ENCODE measurements around the gene IL18BP. TPM values are rescaled to one million over a fixed set of nuclear protein-coding genes. Genes with fewer than 3 reads are reported as not detected.

IL18BP gene
- total and polyA plus RNA-seq, 9 of the 15 experiments (the other 6 are each of a cell fraction or from before 2014, with no cell fraction given), result 0.34 to 9.4 (median 3.2) TPM

DNA sequence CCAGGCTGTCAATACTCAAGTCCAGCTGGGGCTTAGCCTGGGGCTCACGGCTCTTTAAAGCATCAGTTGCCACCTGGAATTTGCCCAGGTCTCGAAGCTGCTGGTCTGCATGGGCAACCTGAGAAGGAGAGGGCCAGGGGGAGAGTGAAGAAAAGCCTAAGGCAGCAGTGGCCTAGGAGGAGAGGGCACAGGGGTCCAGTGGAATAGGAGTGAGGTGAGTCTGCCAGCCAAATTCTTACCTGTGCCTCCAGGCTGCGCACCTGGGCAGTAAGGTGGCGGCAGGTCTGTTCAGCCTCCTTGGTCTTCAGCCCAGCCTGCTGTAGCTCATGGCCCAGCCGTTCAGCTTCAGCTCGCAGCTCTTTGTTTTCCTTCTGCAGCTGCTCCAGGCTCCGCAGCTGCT is 10.0 kb downstream of the IL18BP start:
- no peak overlapping the region for H3K27ac ChIP-seq (ENCODE audit: extremely low read depth, low read depth, low read length)
- no peak overlapping the region for H2AFZ ChIP-seq (ENCODE audit: low read depth, low read length)
- intact Hi-C loops (cut with micrococcal nuclease), result no loop called here
- DNase-seq (ENCODE audit: extremely low read depth in 1 of 4, low spot score in 3 of 4) (no peak), ATAC-seq (no peak), FAIRE-seq (no peak)
- ChIA-PET CTCF (ENCODE audit: low intra/inter-chr PET ratio) (no interaction called here), POLR2A (interaction anchor here (0.7 to 0.8 kb wide), 2 partner anchors 9 to 242 kb away, joined by 3 to 4 read pairs; no protein-coding TSS in a partner anchor)
- 93% methylated on average over 7 of the region's 7 CpGs for WGBS (ENCODE audit: insufficient coverage, low coverage, missing lambda C conversion rate)
- H3K9me1 ChIP-seq (ENCODE audit: control insufficient read depth, insufficient read depth, low read length), result no peaks in the 10 kb centered on the region
- H3K9ac ChIP-seq (ENCODE audit: insufficient read depth in 1 of 2, low read depth in 2 of 2, low read length in 2 of 2), result no peak overlapping the region
- BruUV-seq (replicated peaks), result no TSS peak
- H3K27me3 ChIP-seq (ENCODE audit: control insufficient read depth in 2 of 2, insufficient read depth in 2 of 2, low read length in 2 of 2), result no peaks in the 10 kb centered on the region
- in situ Hi-C loops (cut with MboI), result no loop called here
- peaks cover under 1% of the 10 kb centered on the region; the same call in 1 of the 2 replicates for H4K20me1 ChIP-seq (replicated peaks; ENCODE audit: control insufficient read depth, insufficient read depth, low read length)
- TF ChIP-seq SIRT6 (IDR thresholded peaks at IDR 0.05; ENCODE audit: low read depth, low read length) (peak; percentile 69), MYNN (IDR thresholded peaks at IDR 0.05) (0 out of 2 replicates have a peak, but pooled peaks have one; percentile 21), MYNN (CRISPR knock-in tag; IDR thresholded peaks at IDR 0.05) (no peak), GTF2A2 (tag; IDR thresholded peaks at IDR 0.05) (no peak), POLR2G (IDR thresholded peaks at IDR 0.05; ENCODE audit: low read depth, low read length) (peak; percentile 37), POLR3G (IDR thresholded peaks at IDR 0.05; ENCODE audit: extremely low read depth, insufficient read length, insufficient replicate concordance) (no peak)
- no peak overlapping the region for H3K4me3 ChIP-seq
- no peaks in the 10 kb centered on the region for H3K9me3 ChIP-seq (replicated peaks; ENCODE audit: control insufficient read depth, insufficient read depth, low read depth, low read length)
- peaks cover under 1 to 15% of the 10 kb centered on the region in 2 experiments; a peak in 4 of 5 replicates for H3K4me1 ChIP-seq (replicated peaks in 1 of 2; ENCODE audit: control insufficient read depth in 2 of 2, insufficient read depth in 2 of 2, low read length in 2 of 2)
- peaks cover 96% of the 10 kb centered on the region for H3K36me3 ChIP-seq (ENCODE audit: control insufficient read depth, insufficient read depth, low read length)
- no peaks in the 10 kb centered on the region for H3K79me2 ChIP-seq (ENCODE audit: control insufficient read depth, insufficient read depth, low read length)
- H3K4me2 ChIP-seq (ENCODE audit: insufficient read depth, low read length), result no peak overlapping the region

DNA sequence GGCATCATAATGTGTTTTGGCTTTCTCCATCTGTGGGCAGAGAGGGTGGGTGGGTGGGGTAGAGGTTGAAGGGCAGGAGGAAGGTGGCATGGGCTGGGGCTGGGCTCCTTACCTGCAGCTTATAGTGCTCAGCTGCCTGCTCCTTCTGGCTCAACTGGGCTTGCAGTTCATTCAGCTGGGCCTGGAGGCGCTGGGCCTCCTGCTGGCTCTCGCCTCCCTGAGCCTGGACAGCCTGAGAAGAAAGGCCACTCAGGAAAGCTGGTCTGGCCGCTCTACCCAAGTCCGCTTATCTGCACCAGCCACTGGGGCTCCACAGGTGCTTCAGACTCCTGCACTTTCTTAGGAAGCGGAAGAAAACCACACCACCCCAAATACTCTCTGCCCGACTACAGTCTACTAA is 10.4 kb downstream of the IL18BP start:
- H3K4me3 ChIP-seq, result no peak overlapping the region
- no peaks in the 10 kb centered on the region for H3K79me2 ChIP-seq (ENCODE audit: control insufficient read depth, insufficient read depth, low read length)
- ChIA-PET CTCF (ENCODE audit: low intra/inter-chr PET ratio) (no interaction called here), POLR2A (interaction anchor here (0.7 to 0.8 kb wide), 2 partner anchors 10 to 241 kb away, joined by 3 to 4 read pairs; no protein-coding TSS in a partner anchor)
- no peaks in the 10 kb centered on the region for H3K9me1 ChIP-seq (ENCODE audit: control insufficient read depth, insufficient read depth, low read length)
- FAIRE-seq, result no peak
- no peak overlapping the region for H3K4me2 ChIP-seq (ENCODE audit: insufficient read depth, low read length)
- intact Hi-C loops (cut with micrococcal nuclease) (no loop called here), in situ Hi-C loops (cut with MboI) (no loop called here)
- H3K36me3 ChIP-seq (ENCODE audit: control insufficient read depth, insufficient read depth, low read length), result peaks cover 96% of the 10 kb centered on the region
- peak overlapping the region in 1 of 2 experiments; percentile 37; a peak in 1 of 4 replicates for H3K9ac ChIP-seq (ENCODE audit: insufficient read depth in 1 of 2, low read depth in 2 of 2, low read length in 2 of 2)
- peaks cover 0 to 11% of the 10 kb centered on the region in 2 experiments; a peak in 3 of 5 replicates for H3K4me1 ChIP-seq (replicated peaks in 1 of 2; ENCODE audit: control insufficient read depth in 2 of 2, insufficient read depth in 2 of 2, low read length in 2 of 2)
- no peak overlapping the region for H3K27ac ChIP-seq (ENCODE audit: extremely low read depth, low read depth, low read length)
- DNase-seq (ENCODE audit: extremely low read depth in 1 of 4, low spot score in 3 of 4), result no peak
- ATAC-seq, result peak; percentile 7; the same call in 2 of the 3 replicates
- BruUV-seq (replicated peaks), result no TSS peak
- no peaks in the 10 kb centered on the region for H3K27me3 ChIP-seq (ENCODE audit: control insufficient read depth in 2 of 2, insufficient read depth in 2 of 2, low read length in 2 of 2)
- peaks cover 5% of the 10 kb centered on the region; the same call in 1 of the 2 replicates for H4K20me1 ChIP-seq (replicated peaks; ENCODE audit: control insufficient read depth, insufficient read depth, low read length)
- 100% methylated on average over 2 of the region's 6 CpGs for WGBS (ENCODE audit: insufficient coverage, low coverage, missing lambda C conversion rate)
- no peaks in the 10 kb centered on the region for H3K9me3 ChIP-seq (replicated peaks; ENCODE audit: control insufficient read depth, insufficient read depth, low read depth, low read length)
- no peak overlapping the region for H2AFZ ChIP-seq (ENCODE audit: low read depth, low read length)
- TF ChIP-seq FOXJ2 (tag; IDR thresholded peaks at IDR 0.05), result no peak
- TF ChIP-seq ZNF507 (tag; conservative IDR thresholded peaks at IDR 0.05), result no peak
- TF ChIP-seq BCLAF1 (IDR thresholded peaks at IDR 0.05; ENCODE audit: borderline replicate concordance in 1 of 2, control insufficient read depth in 1 of 2, low read depth in 2 of 2, low read length in 1 of 2), result no peak
- no peak for TF ChIP-seq NFIC (IDR thresholded peaks at IDR 0.05)
- no peak for TF ChIP-seq ZBTB12 (CRISPR knock-in tag; IDR thresholded peaks at IDR 0.05)
